Activated naive CD8-positive, alpha-beta T cell (primary cell): Measurements from ENCODE around the gene METTL3.

ENCODE experiments used
- H3K27ac Mint-ChIP-seq: one replicate; pipeline ENCODE4 v1.8.0; 2021; ENCODE audit warnings: mixed read lengths
- H3K27me3 Mint-ChIP-seq: one replicate; pipeline ENCODE4 v1.8.0; 2021; ENCODE audit warnings: mixed read lengths
- H3K36me3 Mint-ChIP-seq: one replicate; pipeline ENCODE4 v1.8.0; 2021; ENCODE audit warnings: mixed read lengths
- H3K4me1 Mint-ChIP-seq: one replicate; pipeline ENCODE4 v1.8.0; 2021; ENCODE audit warnings: low read depth, mixed read lengths
- H3K4me3 Mint-ChIP-seq: one replicate; pipeline ENCODE4 v1.8.0; 2021; ENCODE audit warnings: mild to moderate bottlenecking, mixed read lengths
- H3K9me3 Mint-ChIP-seq: one replicate; pipeline ENCODE4 v1.8.0; 2021; ENCODE audit warnings: low read depth, mixed read lengths

The METTL3 gene

GRCh38 chr14:21509432-21510143, 1.6 kb downstream of the METTL3 start:
- Mint-ChIP-seq H3K27ac (peak overlapping the region; percentile 99), H3K27me3 (no peaks in the 10 kb centered on the region), H3K9me3 (no peaks in the 10 kb centered on the region), H3K4me1 (peaks cover 52% of the 10 kb centered on the region), H3K4me3 (peak overlapping the region; percentile 97), H3K36me3 (peaks cover 8% of the 10 kb centered on the region)

GRCh38 chr14:21506557-21506956, 4.6 kb downstream of the METTL3 start:
- Mint-ChIP-seq H3K9me3 (no peaks in the 10 kb centered on the region), H3K27me3 (no peaks in the 10 kb centered on the region), H3K36me3 (peaks cover 8% of the 10 kb centered on the region), H3K27ac (no peak overlapping the region), H3K4me3 (no peak overlapping the region), H3K4me1 (peaks cover 55% of the 10 kb centered on the region)

GRCh38 chr14:21505012-21505553, 6.1 kb downstream of the METTL3 start:
- Mint-ChIP-seq H3K27me3 (no peaks in the 10 kb centered on the region), H3K4me1 (peaks cover 59% of the 10 kb centered on the region), H3K36me3 (peaks cover 7% of the 10 kb centered on the region)

GRCh38 chr14:21503376-21503775, 7.8 kb downstream of the METTL3 start:
- Mint-ChIP-seq H3K4me1 (peaks cover 59% of the 10 kb centered on the region), H3K36me3 (peaks cover 12% of the 10 kb centered on the region), H3K4me3 (no peak overlapping the region), H3K27ac (peak overlapping the region; percentile 50), H3K27me3 (no peaks in the 10 kb centered on the region), H3K9me3 (no peaks in the 10 kb centered on the region)

More at GRCh38 chr14:21505012-21505553, 6.1 kb downstream of the METTL3 start:
- no peaks in the 10 kb centered on the region for H3K9me3 Mint-ChIP-seq
- H3K4me3 Mint-ChIP-seq: peak overlapping the region; percentile 73
- H3K27ac Mint-ChIP-seq: peak overlapping the region; percentile 86

GRCh38 chr14:21501568-21501967, 9.6 kb downstream of the METTL3 start:
- H3K27ac Mint-ChIP-seq: no peak overlapping the region
- H3K36me3 Mint-ChIP-seq: peaks cover 10% of the 10 kb centered on the region
- no peaks in the 10 kb centered on the region for H3K27me3 Mint-ChIP-seq
- no peaks in the 10 kb centered on the region for H3K9me3 Mint-ChIP-seq
- H3K4me3 Mint-ChIP-seq: no peak overlapping the region
- H3K4me1 Mint-ChIP-seq: peaks cover 49% of the 10 kb centered on the region

GRCh38 chr14:21498540-21499526, 12.3 kb downstream of the METTL3 start:
- Mint-ChIP-seq H3K9me3 (no peaks in the 10 kb centered on the region), H3K27ac (peak overlapping the region; percentile 84), H3K4me3 (peak overlapping the region; percentile 52)

GRCh38 chr14:21496453-21496852, 14.7 kb downstream of the METTL3 start:
- Mint-ChIP-seq H3K27me3 (no peaks in the 10 kb centered on the region), H3K9me3 (no peaks in the 10 kb centered on the region), H3K27ac (no peak overlapping the region), H3K4me1 (peaks cover 29% of the 10 kb centered on the region), H3K4me3 (no peak overlapping the region), H3K36me3 (peaks cover 10% of the 10 kb centered on the region)

More at GRCh38 chr14:21498540-21499526, 12.3 kb downstream of the METTL3 start:
- peaks cover 10% of the 10 kb centered on the region for H3K36me3 Mint-ChIP-seq
- peaks cover 35% of the 10 kb centered on the region for H3K4me1 Mint-ChIP-seq
- H3K27me3 Mint-ChIP-seq: no peaks in the 10 kb centered on the region

- Mint-ChIP-seq H3K36me3 (peaks cover 8% of the 10 kb centered on the region), H3K4me1 (peaks cover 18% of the 10 kb centered on the region), H3K27ac (peak overlapping the region; percentile 50), H3K9me3 (no peaks in the 10 kb centered on the region), H3K27me3 (no peaks in the 10 kb centered on the region), H3K4me3 (no peak overlapping the region)
These were observed 16.0 kb downstream of the METTL3 start for GRCh38 chr14:21494902-21495762.

GRCh38 chr14:21486640-21487087, 24.5 kb downstream of the METTL3 start:
- no peaks in the 10 kb centered on the region for H3K9me3 Mint-ChIP-seq
- no peaks in the 10 kb centered on the region for H3K27me3 Mint-ChIP-seq
- H3K36me3 Mint-ChIP-seq: no peaks in the 10 kb centered on the region
- no peak overlapping the region for H3K4me3 Mint-ChIP-seq
- H3K27ac Mint-ChIP-seq: no peak overlapping the region
- H3K4me1 Mint-ChIP-seq: peaks cover 9% of the 10 kb centered on the region

GRCh38 chr14:21476925-21477681, 34.0 kb downstream of the METTL3 start, which contains the start of the genes RAB2B and TOX4:
Gene RAB2B (minus strand): TSS chr14:21476959. CDS start chr14:21476872, 87 bp downstream.
Gene TOX4 (plus strand): TSS chr14:21477195. CDS start chr14:21477279, 84 bp downstream.
- peaks cover 7% of the 10 kb centered on the region for H3K36me3 Mint-ChIP-seq
- no peaks in the 10 kb centered on the region for H3K27me3 Mint-ChIP-seq
- peaks cover 42% of the 10 kb centered on the region for H3K4me1 Mint-ChIP-seq
- H3K27ac Mint-ChIP-seq: peak within 1 kb of the TSS; percentile 99
- H3K4me3 Mint-ChIP-seq: peak within 1 kb of the TSS; percentile 100
- H3K9me3 Mint-ChIP-seq: no peaks in the 10 kb centered on the region

- peak overlapping the region; percentile 100 for H3K4me3 Mint-ChIP-seq
- peaks cover 8% of the 10 kb centered on the region for H3K36me3 Mint-ChIP-seq
- H3K27me3 Mint-ChIP-seq: no peaks in the 10 kb centered on the region
- H3K4me1 Mint-ChIP-seq: peaks cover 43% of the 10 kb centered on the region
- no peaks in the 10 kb centered on the region for H3K9me3 Mint-ChIP-seq
- H3K27ac Mint-ChIP-seq: peak overlapping the region; percentile 99
These were observed 34.6 kb downstream of the METTL3 start for GRCh38 chr14:21476523-21476924.

- H3K36me3 Mint-ChIP-seq: peaks cover 8% of the 10 kb centered on the region
- peak overlapping the region; percentile 100 for H3K4me3 Mint-ChIP-seq
- H3K4me1 Mint-ChIP-seq: peaks cover 41% of the 10 kb centered on the region
These were observed 35.2 kb downstream of the METTL3 start for GRCh38 chr14:21475767-21476522.

GRCh38 chr14:21467616-21468015, 43.5 kb downstream of the METTL3 start:
- Mint-ChIP-seq H3K27me3 (no peaks in the 10 kb centered on the region), H3K4me1 (peaks cover 2% of the 10 kb centered on the region), H3K4me3 (no peak overlapping the region), H3K9me3 (no peaks in the 10 kb centered on the region), H3K36me3 (peaks cover 5% of the 10 kb centered on the region), H3K27ac (no peak overlapping the region)

More at GRCh38 chr14:21475767-21476522, 35.2 kb downstream of the METTL3 start:
- Mint-ChIP-seq H3K27me3 (no peaks in the 10 kb centered on the region), H3K27ac (peak overlapping the region; percentile 99), H3K9me3 (no peaks in the 10 kb centered on the region)
